ENCODE results near the gene CDK15. TPM values are rescaled to one million over a fixed set of nuclear protein-coding genes. Genes with fewer than 3 reads are reported as not detected.

The CDK15 gene
- total RNA-seq, 1 donor, result 3.5 TPM

GRCh38 chr2:201918616-201919307 is 112.4 kb downstream of the CDK15 start:
- no peak for DNase-seq (ENCODE audit: low read depth)
- TF ChIP-seq CTCF (IDR thresholded peaks at IDR 0.05; ENCODE audit: insufficient read depth, low read depth, low read length), result no peak
- no peak overlapping the region for H3K4me3 ChIP-seq (ENCODE audit: low read depth, low read length)

DNA sequence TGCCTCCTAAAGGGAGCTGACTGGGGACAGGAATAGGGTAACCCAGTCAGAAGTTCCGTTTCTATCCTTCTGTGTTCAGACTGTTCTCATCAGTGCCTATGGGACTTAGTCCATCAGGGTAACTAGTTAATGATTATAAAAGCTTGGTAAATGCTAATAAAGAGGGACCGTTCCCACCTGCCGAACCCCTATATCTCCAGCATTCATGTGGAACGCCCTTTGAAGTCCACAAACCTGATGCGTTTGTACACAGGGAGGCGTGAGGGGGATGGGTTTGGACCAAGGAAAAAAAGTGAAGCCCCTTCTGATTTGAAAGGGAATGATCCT is 112.9 kb downstream of the CDK15 start:
- no peak for DNase-seq (ENCODE audit: low read depth)
- H3K4me3 ChIP-seq (ENCODE audit: low read depth, low read length), result no peak overlapping the region
- TF ChIP-seq CTCF (IDR thresholded peaks at IDR 0.05; ENCODE audit: insufficient read depth, low read depth, low read length), result no peak

GRCh38 chr2:201923436-201924328 is 117.3 kb downstream of the CDK15 start:
- no peak for TF ChIP-seq CTCF (IDR thresholded peaks at IDR 0.05; ENCODE audit: insufficient read depth, low read depth, low read length)
- no peak for DNase-seq (ENCODE audit: low read depth)
- no peak overlapping the region for H3K4me3 ChIP-seq (ENCODE audit: low read depth, low read length)

DNA sequence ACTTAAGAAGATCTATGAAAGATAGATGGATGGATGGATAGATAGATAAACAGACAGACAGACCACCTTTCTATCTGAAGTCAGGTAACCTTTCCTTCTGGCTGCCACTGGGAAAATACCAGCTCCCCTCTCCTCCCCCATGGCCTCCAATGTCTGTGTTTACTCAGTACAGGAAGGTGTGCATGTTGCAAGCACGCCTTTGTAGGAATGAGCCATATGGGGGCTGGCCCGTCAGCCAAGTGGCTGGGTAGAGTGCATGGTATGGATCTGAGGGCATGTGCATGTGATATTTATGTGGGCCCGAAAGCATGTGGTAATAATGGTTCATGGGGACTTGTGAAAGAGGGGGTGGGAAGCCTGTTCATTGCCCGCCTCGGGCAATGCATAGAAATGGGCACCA is 118.1 kb downstream of the CDK15 start:
- no peak for DNase-seq (ENCODE audit: low read depth)
- no peak overlapping the region for H3K4me3 ChIP-seq (ENCODE audit: low read depth, low read length)
- TF ChIP-seq CTCF (IDR thresholded peaks at IDR 0.05; ENCODE audit: insufficient read depth, low read depth, low read length), result no peak

- no peak overlapping the region for H3K4me3 ChIP-seq (ENCODE audit: low read depth, low read length)
- no peak for TF ChIP-seq CTCF (IDR thresholded peaks at IDR 0.05; ENCODE audit: insufficient read depth, low read depth, low read length)
- DNase-seq (ENCODE audit: low read depth), result no peak
Measured at GRCh38 chr2:201925056-201925455, 118.7 kb downstream of the CDK15 start.

DNA sequence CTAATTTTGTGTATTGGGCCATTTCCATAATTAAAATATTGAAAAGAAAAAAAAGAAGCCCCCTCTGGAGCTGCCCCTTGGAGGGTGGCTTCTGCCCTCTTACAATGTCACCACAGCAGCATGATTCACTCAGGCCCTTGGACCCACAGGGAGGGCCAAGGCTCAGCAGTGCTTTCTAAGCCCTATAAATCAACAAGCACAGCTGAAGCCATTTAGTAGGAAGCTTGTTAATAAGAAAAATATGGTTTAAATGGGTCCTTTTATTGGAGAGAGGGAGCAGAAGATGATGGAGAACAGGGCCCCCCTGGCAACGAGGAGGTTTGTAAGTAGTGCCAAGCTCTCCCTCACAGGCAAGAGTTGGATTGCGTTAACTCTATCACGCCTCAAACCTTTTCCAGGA is 119.7 kb downstream of the CDK15 start:
- no peak for TF ChIP-seq CTCF (IDR thresholded peaks at IDR 0.05; ENCODE audit: insufficient read depth, low read depth, low read length)
- no peak overlapping the region for H3K4me3 ChIP-seq (ENCODE audit: low read depth, low read length)
- no peak for DNase-seq (ENCODE audit: low read depth)

All from fibroblast of villous mesenchyme (primary cell).